HG02870 (cell line): ENCODE measurements around the gene NR4A1.
A peak's percentile ranks its signal among the peaks of the same experiment; 100 is the strongest.

ENCODE experiments used
- ATAC-seq: cut with Tn5 transposase; IDR thresholded peaks from one replicate; pipeline ENCODE4 v1.9.1; 2021; ENCODE audit warnings: mild to moderate bottlenecking, moderate library complexity; ENCODE audit not compliant: unreplicated experiment

The NR4A1 gene

GRCh38 chr12:52050758-52051541, at the start of gene NR4A1:
TSS of gene NR4A1 (plus strand) at chr12:52051442. CDS start at chr12:52054329, 2,887 bp downstream.
- ATAC-seq: peak; percentile 73

GRCh38 chr12:52003016-52003550, 48.2 kb upstream of the NR4A1 start:
- no peak for ATAC-seq

- ATAC-seq: no peak
Measured at GRCh38 chr12:52003591-52003990, 47.7 kb upstream of the NR4A1 start.

GRCh38 chr12:52004042-52004648, 47.1 kb upstream of the NR4A1 start:
- no peak for ATAC-seq

- no peak for ATAC-seq
Measured at GRCh38 chr12:52005218-52005902, 45.9 kb upstream of the NR4A1 start.

- ATAC-seq: peak; percentile 75
Measured at GRCh38 chr12:52005903-52006703, 45.1 kb upstream of the NR4A1 start.

GRCh38 chr12:52006726-52007157, 44.5 kb upstream of the NR4A1 start, which contains the start of gene TAMALIN:
TSS of gene TAMALIN (plus strand) at chr12:52006946. CDS start at chr12:52007020, 74 bp downstream.
- no peak for ATAC-seq

GRCh38 chr12:52007158-52007921, 43.9 kb upstream of the NR4A1 start:
- no peak for ATAC-seq

GRCh38 chr12:52007982-52008510, 43.2 kb upstream of the NR4A1 start:
- ATAC-seq: no peak

- no peak for ATAC-seq
Measured at GRCh38 chr12:52009081-52009751, 42.0 kb upstream of the NR4A1 start.

GRCh38 chr12:52010152-52010622, 41.1 kb upstream of the NR4A1 start:
- no peak for ATAC-seq

- no peak for ATAC-seq
Measured at GRCh38 chr12:52010692-52011601, 40.3 kb upstream of the NR4A1 start.

- ATAC-seq: no peak
Measured at GRCh38 chr12:52011602-52012214, 39.5 kb upstream of the NR4A1 start.

- ATAC-seq: no peak
Measured at GRCh38 chr12:52013626-52014310, 37.5 kb upstream of the NR4A1 start.

GRCh38 chr12:52014567-52015530, 36.4 kb upstream of the NR4A1 start:
- no peak for ATAC-seq
